DMS153 treated with DMSO at 0.1 percent for 48 hours (cell line): ENCODE data around the gene SPRR1A.

Experiments used
- DNase-seq: peaks from one replicate; lab custom pipeline; 2025; ENCODE audit not compliant: unreplicated experiment; lab: John Stamatoyannopoulos, UW

The SPRR1A gene, protein sequence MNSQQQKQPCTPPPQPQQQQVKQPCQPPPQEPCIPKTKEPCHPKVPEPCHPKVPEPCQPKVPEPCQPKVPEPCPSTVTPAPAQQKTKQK

DNA sequence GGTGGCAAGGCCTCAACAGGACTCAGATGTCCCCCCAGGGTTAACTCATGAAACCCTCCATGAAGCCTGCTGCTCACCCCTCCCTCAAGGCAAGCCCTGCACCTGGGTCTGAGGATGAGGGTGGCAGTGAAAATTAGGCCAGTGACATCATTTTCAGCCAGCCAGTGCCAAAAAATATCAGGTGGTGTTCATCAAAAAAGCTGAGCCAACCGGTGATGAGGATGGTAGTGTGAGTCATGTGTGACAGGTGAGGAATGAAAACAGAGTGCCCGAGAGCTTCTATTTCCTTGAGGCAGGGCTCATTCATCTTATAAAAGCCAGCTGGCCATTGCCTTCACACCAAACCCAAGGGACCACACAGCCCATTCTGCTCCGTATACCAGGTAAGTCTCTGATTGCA lies at the start of gene SPRR1A:
Gene SPRR1A, plus strand, starts transcription at position 339 of the 400 bp plus-strand sequence. CDS start 1,150 bp downstream, outside the sequence.
- DNase-seq, result no peak

DNA sequence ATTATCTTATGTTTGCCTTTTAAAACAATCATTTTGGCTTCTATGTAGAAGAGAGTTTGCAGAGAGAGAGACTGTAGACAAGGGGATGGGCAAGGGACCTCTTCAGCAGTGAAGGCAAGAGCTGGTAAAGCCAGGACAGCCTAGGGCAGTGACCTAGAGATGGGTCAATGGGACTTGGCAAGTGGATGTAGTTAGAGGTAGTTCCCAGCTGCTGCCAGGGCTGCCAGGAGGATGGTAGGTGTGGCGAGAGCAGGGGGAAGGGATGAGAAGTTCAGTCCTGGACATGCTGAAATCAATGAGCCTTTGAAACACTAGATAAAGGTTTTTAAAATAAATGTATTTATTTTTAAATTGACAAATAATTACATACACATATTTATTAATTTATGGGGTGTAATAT lies 43.3 kb upstream of the SPRR1A start:
- DNase-seq, result no peak

DNA sequence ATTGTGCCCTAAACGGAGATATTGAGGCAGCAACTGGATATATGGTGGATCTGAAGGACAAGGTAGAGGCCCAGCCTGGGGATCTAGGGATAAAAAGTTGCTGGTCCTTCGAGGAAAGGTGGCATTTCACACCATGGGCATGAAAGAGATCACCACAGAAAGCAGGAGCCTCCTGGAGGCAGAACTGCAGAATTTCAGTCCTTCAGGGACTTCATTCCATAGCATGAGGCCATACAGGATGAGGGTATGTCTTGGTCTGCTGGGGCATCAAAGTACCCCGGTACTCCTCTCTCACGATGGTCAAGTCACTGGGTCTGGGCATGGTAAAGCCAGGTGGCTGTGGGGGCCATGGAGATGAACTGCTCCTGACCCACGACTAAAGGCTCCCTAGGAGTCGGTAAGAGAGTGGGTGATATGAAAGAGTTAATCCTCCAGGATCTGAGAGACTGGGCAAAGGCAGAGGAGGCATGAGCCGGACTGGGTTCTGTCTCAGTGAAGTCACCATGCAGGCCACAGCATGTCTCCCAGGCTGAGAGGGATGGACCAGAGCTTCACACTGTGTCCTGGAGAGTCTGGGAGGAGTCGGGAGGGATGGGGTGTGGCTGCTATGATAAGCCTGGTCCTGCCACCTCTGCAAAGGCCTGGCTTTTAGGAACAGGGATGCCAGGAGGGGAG lies 42.7 kb upstream of the SPRR1A start:
- no peak for DNase-seq

DNA sequence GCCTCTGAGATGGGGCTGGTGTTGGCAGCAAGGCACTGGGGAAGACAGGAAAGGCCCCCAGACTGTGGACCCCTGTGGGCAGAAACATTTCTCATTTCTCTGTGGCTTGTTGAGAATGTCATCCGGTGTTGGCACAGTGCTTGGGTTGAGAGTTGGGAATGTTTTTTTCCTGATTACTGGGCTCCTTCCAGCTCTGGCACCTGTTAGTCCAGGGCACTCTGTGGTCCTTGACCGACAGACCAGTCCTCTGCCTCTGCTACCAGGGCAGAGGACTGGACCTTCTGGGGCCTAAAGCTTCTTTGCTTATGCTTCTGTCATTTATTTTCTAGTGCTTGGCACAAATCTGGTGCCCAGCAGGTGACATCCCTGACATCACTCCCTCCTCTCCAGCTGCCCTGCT lies 41.7 kb upstream of the SPRR1A start:
- no peak for DNase-seq

DNA sequence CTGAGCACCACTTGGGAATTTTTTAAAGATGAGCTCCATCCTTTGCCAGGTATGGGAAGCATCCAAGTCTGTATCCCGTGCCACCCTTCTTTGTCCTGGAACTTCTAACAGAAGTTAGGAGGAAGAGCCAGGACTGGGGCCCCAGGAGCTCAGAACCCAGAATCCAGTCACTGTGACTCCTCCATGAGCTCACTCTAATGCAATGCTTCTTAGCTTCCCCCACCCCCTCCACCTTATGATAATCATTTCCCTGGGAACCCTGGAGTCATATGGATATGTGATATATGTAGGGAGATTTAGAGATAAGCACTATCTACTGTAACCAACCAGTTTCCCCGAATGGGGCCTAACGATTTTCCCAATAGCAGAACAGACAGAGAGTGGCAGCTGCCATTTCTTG lies 37.6 kb upstream of the SPRR1A start:
- DNase-seq, result no peak

DNA sequence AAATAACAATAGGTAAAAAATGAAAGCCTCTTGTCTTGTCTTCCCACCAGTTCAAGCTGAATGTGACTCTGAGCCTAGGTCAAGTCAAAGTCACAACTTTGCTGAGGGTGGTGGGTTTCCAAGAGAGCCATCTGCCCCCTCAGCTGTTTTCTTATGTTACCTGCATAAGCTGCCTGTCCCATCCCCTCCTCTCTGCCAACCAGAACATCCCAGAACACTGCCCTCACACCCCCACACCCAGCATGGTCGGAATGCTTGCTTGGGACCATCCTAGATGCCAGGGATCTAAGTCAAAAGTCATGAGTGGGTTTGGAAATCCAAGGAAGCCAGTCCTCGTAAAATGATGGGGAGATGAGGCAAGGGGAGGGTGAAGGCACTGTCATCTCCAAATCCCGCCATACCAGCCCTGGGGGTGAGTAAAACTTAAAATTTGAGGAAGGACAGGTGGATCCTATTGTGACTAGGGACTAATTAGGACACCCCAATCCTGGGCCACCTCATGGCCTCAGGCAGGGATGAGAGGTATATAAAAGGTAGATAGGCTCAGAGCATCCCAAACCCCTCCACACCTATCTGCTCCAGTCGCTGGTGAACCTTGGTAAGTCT lies 37.1 kb upstream of the SPRR1A start, which contains the start of gene SPRR5:
Gene SPRR5, plus strand, starts transcription at position 556 of the 606 bp plus-strand sequence. CDS start 1,349 bp downstream, outside the sequence.
- DNase-seq, result no peak

DNA sequence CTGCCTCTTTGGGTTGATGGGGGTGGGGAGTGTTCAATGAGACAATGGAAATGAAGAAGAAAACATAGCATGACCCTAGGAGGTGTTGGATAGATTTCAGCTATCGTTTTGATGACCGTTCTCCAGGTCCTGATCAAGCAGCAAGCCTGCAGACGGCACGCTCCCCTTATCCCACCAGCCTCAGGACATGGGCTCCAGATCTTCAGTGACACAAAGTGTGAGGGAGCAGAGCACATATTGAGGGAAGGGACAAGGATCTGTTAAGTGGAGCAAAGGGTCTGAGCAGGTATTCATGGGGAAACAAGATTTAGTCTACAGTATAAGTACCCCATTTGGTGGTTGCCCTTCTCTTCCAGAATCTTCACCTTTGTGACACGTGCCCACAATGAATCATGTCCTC lies 32.2 kb upstream of the SPRR1A start:
- no peak for DNase-seq

DNA sequence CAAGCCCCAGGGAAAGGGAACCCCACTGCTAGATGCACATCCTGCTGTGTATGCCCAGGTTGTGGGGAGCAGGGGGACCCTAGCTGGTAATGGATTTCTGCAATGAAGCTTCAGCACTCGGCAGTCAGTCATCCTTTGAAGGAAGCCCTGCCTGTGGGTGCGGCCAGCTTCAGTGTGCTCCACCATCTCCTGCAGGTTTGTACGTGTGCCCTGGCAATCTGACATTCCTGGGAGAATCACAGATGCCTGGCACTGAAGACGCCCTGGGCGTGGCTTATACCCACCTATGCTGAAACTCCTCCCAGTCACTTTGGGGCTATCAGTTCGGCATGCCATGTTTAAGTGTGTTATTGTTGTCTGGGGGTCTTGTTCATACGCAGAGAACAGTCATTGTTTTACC lies 30.1 kb upstream of the SPRR1A start:
- no peak for DNase-seq

DNA sequence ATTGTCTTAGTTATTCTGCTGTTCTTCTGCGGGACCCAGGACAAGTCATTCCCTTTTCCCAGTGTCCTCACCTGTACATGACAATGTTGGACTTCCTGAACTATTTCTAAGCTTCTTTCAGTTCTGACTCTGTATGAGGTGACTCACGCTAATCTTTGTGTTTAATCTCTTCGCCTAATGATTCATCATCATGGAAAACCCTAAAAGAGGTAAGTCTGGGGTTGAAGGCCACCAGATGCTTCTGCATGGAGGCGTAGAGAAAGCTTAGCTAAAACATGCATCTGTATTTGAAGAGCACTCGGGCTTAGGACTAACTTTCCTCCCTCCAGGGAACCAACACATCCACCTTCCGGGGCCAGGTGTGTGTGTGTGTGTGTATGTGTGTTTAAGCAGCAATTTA lies 29.4 kb upstream of the SPRR1A start:
- no peak for DNase-seq

DNA sequence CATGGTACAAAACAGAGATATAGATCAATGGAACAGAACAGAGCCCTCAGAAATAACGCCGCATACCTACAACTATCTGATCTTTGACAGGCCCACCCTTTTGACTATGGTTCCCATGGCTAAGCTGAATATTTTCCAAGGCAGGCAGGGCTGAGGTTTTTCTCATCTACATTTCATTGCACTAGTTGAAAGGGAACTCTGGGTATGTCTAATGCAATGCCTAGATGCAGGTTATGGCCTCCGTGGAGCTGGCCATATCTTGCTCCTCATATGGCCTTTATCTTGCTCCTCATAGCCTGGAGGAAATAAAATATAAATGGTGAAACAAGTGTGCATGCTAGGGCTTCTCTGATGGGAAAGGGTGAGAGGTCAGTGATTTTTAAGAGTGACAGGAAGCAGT lies 26.3 kb upstream of the SPRR1A start:
- DNase-seq, result no peak

DNA sequence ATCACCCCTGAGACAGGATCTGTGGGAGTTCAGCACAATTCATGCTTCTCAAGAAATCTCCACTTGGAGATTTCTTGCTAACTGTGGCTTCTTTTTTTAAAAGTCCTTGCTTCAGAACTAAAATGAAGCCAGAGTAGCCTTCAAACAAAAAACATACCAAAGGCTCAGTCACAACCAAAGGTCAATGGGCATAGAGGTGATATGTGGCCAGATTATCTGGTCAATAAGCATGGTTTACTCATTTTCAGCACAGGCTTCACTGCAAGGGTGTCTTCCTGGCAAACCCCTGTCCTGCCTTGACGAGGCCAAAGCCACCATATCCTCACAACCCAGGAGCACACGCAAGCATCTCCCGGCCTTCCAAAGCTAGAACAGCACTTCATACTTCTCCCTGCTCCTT lies 24.6 kb upstream of the SPRR1A start:
- DNase-seq, result no peak

DNA sequence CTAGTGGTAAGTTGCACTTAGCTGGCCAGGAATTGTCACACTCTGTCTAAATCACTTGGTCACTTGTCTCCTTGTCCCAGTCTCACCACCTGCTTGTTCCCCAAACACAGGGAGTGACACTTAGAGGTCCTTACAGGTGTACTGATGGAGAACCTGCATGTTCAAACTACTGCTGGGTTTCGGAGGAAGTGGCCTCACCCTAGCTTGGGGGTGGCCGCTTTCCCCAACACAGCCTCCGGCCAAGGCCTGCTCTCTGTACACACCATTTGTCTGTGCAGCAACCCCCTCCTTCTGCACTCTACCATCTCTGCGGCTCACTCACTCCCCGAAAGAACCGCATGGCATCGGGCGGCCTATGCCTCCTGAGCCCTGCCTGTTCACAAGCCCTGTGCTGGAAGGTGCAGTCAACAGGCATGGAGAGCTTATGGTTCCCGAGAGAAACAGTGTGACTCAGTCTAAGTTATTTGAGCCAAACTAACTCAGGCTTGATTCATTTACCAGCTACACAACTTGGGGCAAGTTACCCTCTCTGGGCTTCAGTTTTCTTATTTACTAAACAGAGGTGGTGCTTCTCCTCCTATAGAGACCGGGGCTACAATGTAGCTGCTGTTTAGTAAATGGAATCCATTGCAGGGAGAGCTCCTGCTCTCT lies 24.0 kb upstream of the SPRR1A start:
- DNase-seq, result no peak

DNA sequence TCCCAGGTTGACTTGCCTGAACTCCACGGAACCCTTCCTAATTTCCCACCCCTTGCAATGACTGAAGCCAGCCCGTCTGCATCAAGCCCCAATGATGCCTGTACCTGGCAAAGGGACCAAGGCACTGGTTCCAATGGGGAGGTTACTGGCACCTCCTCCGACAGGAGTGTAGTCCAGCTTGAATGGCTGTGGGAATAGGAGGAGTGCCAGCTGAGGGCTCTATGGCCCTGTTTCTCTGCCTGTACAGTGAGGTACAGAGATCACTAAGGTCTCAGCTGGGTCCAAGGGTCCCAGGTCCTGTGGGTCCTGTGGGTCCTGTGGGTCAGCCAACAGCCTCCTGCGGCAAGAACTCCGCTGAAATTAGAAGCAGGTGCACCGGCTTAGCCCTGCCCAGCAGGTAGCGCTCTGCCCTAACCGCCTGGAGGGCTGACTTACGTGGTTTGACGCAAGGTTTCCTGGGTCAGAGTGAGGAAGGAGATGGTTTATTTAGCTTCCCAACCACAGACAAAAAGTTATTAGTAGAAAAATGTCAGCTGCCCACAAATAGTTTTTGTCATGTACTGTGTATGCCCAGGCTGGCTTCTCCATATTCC lies 23.3 kb upstream of the SPRR1A start:
- no peak for DNase-seq

DNA sequence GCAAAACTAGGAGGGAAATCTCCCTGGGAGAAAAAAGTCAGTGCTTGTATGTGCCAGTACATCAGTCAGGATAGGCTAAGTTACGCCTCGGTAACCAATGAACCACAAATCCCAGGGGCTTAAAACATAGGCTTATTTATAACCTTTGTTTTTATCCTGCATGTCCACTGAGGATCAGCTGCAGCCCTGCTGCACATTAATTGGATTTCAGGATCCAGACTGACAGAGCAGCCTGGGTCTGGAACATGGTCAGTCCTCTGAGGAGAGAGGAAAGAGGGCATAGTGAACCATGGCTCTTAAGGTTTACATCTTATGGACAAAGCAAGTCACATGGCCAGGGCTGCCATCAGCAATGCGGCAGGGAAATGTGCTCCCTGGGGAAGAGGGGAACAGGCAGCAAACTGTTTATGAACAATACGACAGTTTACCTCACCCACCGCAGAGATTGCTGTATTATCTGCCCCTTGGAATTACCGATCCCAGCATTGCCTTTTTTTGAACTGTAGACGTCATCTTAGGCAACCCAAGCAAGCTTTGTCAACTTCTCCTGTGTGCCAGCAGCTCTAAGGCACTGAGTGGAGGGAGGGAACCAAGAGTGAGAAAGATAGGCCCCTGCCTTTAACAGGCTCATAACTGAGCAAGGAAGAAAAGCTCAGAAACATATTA lies 22.5 kb upstream of the SPRR1A start:
- no peak for DNase-seq

DNA sequence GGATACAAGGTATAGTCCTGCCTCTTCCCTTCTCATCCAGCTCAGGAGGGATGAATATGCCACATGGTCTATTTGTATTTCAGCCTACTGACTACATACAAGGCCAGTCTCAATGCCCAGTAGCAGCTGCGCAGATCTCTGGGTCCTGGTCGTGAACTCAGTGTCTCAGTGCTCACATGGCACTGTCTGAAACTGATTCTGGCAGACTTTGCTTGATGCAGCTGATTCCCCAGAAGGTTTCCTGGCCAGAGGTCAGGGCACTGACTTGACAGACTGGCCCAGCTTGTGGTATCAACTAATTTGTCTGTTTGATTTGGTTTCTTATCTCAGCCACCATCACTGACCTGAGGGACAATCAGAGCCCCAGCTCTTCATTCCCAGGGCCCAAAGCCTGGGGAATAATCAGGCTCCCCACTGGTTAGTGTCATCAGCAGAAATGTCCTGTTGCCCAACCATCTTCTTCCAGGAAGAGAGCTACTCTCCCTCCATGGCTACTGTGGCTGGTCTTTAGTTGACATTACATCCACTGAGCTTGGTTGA lies 20.9 kb upstream of the SPRR1A start:
- no peak for DNase-seq

DNA sequence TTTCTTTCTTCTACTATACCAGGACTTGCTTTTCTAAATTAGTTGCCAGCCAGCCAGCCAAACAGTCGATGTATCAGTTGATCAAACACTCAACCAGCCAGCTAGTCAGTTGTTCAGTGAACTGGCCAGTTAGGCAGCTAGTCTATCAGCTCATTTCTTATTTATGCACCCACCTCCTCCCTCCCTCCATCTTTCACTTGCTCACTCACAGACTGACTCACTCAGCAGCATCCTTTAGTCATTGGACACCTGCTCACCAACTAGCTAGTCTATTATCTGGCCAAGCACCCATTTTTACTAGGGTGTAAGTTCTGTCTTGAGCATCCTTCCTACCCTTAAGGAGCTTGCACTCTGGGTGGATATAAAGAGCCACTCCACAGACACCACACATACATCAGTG lies 19.3 kb upstream of the SPRR1A start:
- DNase-seq, result no peak

DNA sequence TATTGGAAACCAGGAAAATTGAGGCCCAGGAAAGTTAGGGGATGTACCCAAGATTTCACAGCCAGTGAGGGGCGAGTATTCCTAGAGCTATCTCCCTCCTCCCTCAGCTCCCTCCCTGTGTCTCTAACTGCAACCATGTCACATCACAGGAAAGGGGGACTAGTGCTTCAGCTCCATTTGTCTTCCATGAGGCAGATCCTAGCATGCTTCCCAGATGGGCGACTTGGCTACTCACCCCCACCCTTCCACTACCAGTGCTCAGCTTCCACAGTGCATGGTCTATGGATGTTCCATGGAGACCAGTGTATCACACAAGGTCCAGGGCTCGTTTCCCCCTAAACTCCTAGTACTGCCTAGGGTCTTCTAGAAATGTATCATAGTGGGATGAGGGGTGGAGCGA lies 18.0 kb upstream of the SPRR1A start:
- no peak for DNase-seq

DNA sequence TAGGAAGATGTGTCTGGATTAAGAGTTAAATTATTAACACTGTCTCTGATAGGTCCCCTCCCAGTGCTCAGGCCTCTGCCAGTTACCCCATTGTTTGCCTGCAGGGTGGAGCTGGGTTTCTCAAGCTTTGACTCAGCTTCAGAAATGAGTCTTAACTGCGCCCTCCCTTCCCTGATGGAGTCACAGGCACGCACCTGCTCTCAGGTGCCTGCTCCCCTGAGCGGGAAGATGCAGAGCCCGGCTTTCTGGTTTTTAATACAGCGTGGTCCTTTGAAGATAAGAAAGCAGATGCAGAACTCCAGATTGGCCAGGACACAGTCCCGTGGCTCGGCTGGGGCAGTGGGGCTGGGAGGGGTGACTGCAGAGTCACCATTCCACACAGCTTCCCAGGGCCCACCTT lies 16.7 kb upstream of the SPRR1A start:
- no peak for DNase-seq

DNA sequence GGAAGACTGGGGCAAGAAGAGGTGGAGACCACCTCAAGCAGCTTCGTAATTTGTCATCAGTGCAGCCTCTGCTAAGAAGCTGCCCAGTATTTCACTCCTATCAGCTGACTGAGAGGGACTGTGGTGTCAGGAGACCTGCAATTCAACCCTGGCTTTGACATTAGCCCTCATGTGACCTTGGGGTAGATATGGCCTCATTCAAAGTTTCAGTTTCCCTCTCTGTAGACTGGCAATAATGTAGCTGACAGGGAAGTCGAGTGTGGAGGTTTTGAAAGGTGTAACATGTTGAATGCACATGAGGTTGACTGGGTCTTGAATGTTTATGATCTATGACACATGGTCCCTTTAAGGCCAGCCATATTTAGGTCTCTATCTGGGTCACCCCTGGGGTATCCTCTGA lies 15.6 kb upstream of the SPRR1A start:
- DNase-seq, result no peak

DNA sequence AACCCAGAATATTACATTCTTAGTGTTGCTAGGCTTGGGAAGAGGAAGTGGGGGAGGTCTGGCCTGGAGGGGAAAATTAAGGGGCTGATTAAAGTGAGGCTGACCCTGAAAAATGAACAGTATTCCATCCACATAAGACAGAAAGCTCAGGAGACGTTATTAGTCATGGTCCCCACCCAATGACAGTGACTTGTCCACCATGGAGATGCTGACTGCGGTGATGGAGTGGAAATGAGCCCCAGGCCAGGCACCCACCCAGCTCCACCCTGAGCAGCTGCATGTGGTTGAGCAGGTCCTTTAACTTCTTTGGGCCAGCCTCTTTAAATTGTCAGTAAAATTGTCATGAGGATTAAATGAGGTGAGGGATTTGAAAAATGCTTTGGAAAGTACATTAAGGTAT lies 14.8 kb upstream of the SPRR1A start:
- DNase-seq, result no peak

DNA sequence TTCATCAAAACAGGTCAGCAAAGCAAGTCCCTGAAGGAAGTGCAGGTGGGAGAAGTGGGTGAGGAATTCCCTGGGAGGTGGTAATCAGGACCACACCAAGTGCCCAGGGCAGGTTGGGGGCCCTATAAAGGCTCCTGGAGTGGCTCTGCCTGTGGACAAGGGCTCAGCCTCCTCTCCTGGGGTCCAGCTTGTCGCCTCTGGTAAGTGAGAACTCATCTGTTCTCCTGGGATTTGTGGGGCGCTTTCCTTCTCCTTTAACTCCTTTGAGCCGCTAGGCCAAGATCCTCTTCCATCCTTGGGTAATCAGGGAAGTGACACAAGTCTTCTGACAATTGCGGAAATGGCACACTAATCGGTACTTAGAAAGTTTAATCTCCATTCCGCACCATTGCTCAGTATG lies 13.4 kb upstream of the SPRR1A start, which contains the start of gene SPRR4:
Gene SPRR4, plus strand, starts transcription at position 154 of the 400 bp plus-strand sequence. CDS start 1,243 bp downstream, outside the sequence.
- no peak for DNase-seq
